B cell (primary cell): ENCODE measurements around the gene NPAS4. TPM values are rescaled to one million over a fixed set of nuclear protein-coding genes. Genes with fewer than 3 reads are reported as not detected.

Experiments used
- ATAC-seq: fragments of 200-7000 bp; cut with Tn5 transposase; one replicate; pipeline ENCODE4 v1.10.0; 2021; ENCODE audit warnings: low read depth, mild to moderate bottlenecking, moderate number of reproducible peaks, moderate library complexity
- CTCF ChIA-PET: fragments of 350-600 bp; sonication (Branson Sonifier 250); formaldehyde crosslinking; loops from one replicate; lab custom pipeline; 2021; ENCODE audit warnings: antibody characterized with exemption, inconsistent platforms; lab: Charles Lee
- POLR2A ChIA-PET: fragments of 350-600 bp; sonication (Branson Sonifier 250); formaldehyde crosslinking; loops from one replicate; lab custom pipeline; 2021; ENCODE audit warnings: antibody characterized with exemption; lab: Charles Lee
- DNase-seq: peaks from one replicate; pipeline ENCODE4 v3.0.0; 2013
- H2AFZ ChIP-seq: 2 replicates; pipeline ENCODE4 v1.6.1; 2012; ENCODE audit warnings: mild to moderate bottlenecking, low read depth, low read length; ENCODE audit not compliant: insufficient read depth, poor library complexity, severe bottlenecking
- H3K27ac ChIP-seq, 2 donors: 1 replicate in 1 of 2; 2 replicates in 1 of 2; pipeline ENCODE4 v1.5.1; 2012 to 2013; ENCODE audit warnings: low read length in 2 of 2, mild to moderate bottlenecking in 2 of 2, moderate library complexity in 1 of 2
- H3K27me3 ChIP-seq, 4 experiments: fragments of 200-600 bp in 1 of 4; sonication (generic) in 1 of 4; replicated peaks in 1 of 4; 1 replicate in 2 of 4; 2 replicates in 2 of 4; pipeline versions ENCODE4 v1.6.1 to v1.7.0; 2013 to 2016; ENCODE audit warnings: low read length in 3 of 4, mild to moderate bottlenecking in 2 of 4, mixed read lengths in 1 of 4, moderate library complexity in 1 of 4; ENCODE audit not compliant: insufficient read depth in 4 of 4, control insufficient read depth in 3 of 4; ENCODE audit errors: control extremely low read depth in 1 of 4
- H3K36me3 ChIP-seq, 2 experiments: replicated peaks in 1 of 2; 1 replicate in 1 of 2; 2 replicates in 1 of 2; pipeline versions ENCODE4 v1.6.1 to v1.7.1; 2013; ENCODE audit warnings: low read length in 1 of 2; ENCODE audit not compliant: insufficient read depth in 2 of 2, control insufficient read depth in 1 of 2; ENCODE audit errors: control extremely low read depth in 1 of 2, extremely low read depth in 1 of 2
- H3K4me1 ChIP-seq, 2 donors: fragments of 200-600 bp in 1 of 2; sonication (generic) in 1 of 2; 1 replicate in 1 of 2; 2 replicates in 1 of 2; pipeline versions ENCODE4 v1.5.1 to v1.6.1; 2013 to 2017; ENCODE audit warnings: low read length in 2 of 2; ENCODE audit not compliant: control insufficient read depth in 2 of 2, insufficient read depth in 2 of 2
- H3K4me2 ChIP-seq: replicated peaks from 2 replicates; pipeline ENCODE3; 2012; ENCODE audit warnings: mild to moderate bottlenecking, low read depth, low read length; ENCODE audit not compliant: poor library complexity, severe bottlenecking
- H3K4me3 ChIP-seq, 5 experiments: fragments of 200-600 bp in 1 of 5; sonication (generic) in 1 of 5; 1 replicate in 3 of 5; 2 replicates in 2 of 5; pipeline versions ENCODE4 v1.5.1 to v1.7.0; 2011 to 2016; ENCODE audit warnings: low read length in 4 of 5, mild to moderate bottlenecking in 4 of 5, low read depth in 2 of 5, control low read depth in 1 of 5, moderate library complexity in 1 of 5; ENCODE audit not compliant: insufficient read depth in 1 of 5; ENCODE audit errors: control extremely low read depth in 1 of 5, extremely low read depth in 1 of 5
- H3K79me2 ChIP-seq: fragments of 200-600 bp; sonication (generic); one replicate; pipeline ENCODE4 v1.6.0; 2016; ENCODE audit warnings: low read length; ENCODE audit not compliant: control insufficient read depth, insufficient read depth
- H3K9ac ChIP-seq: fragments of 200-600 bp; sonication (generic); 2 replicates; pipeline ENCODE4 v1.6.1; 2017; ENCODE audit warnings: mild to moderate bottlenecking, low read length, moderate library complexity
- H3K9me3 ChIP-seq, 3 donors: one replicate each; pipeline versions ENCODE4 v1.6.1 to v1.7.1; 2013; ENCODE audit warnings: low read length in 2 of 3; ENCODE audit not compliant: control insufficient read depth in 2 of 3, insufficient read depth in 1 of 3; ENCODE audit errors: control extremely low read depth in 1 of 3
- H4K20me1 ChIP-seq: 2 replicates; pipeline ENCODE4 v1.6.0; 2012; ENCODE audit warnings: mild to moderate bottlenecking, low read length; ENCODE audit not compliant: insufficient read depth, control insufficient read depth, poor library complexity, severe bottlenecking
- H3K27ac Mint-ChIP-seq: one replicate; pipeline ENCODE4 v1.8.0; 2021; ENCODE audit warnings: mixed read lengths
- H3K27me3 Mint-ChIP-seq: one replicate; pipeline ENCODE4 v1.8.0; 2021; ENCODE audit warnings: mixed read lengths
- H3K4me1 Mint-ChIP-seq: one replicate; pipeline ENCODE4 v1.8.0; 2021; ENCODE audit warnings: mixed read lengths
- H3K4me3 Mint-ChIP-seq: one replicate; pipeline ENCODE4 v1.8.0; 2021; ENCODE audit warnings: mixed read lengths
- H3K9me3 Mint-ChIP-seq: one replicate; pipeline ENCODE4 v1.8.0; 2022; ENCODE audit warnings: mixed read lengths; ENCODE audit not compliant: insufficient read depth
- CTCF ChIP-seq: fragments of 200-600 bp; IDR thresholded peaks from one replicate; pipeline ENCODE4 v1.8.0; 2022; ENCODE audit warnings: antibody characterized with exemption, mild to moderate bottlenecking
- EZH2 ChIP-seq: IDR thresholded peaks from 2 replicates; pipeline ENCODE4 v1.6.1; 2012; ENCODE audit warnings: borderline replicate concordance, low read depth, mild to moderate bottlenecking, moderate library complexity, low read length; ENCODE audit not compliant: insufficient read depth, poor library complexity, severe bottlenecking
- WGBS: methylation state at CpG from one replicate; pipeline ENCODE4 v1.1.5; 2013; ENCODE audit warnings: missing lambda C conversion rate; ENCODE audit not compliant: insufficient coverage; 5-methylcytosine and 5-hydroxymethylcytosine counted together
- intact Hi-C: fragments of 100-400 bp; cut with micrococcal nuclease; formaldehyde crosslinking; loops from one replicate; pipeline ENCODE4 v1.10.0; 2022
- polyA plus RNA-seq: library from polyadenylated mRNA; depleted of rRNA; stranded (reverse); fragments of >200 nt; gene quantifications from 2 replicates; pipeline ENCODE4 v1.2.3, GENCODE V29; 2012
- total RNA-seq, 2 donors: library from RNA; stranded (reverse); fragments of 120-200 nt in 1 of 2; gene quantifications; 1 replicate in 1 of 2; 2 replicates in 1 of 2; pipeline versions ENCODE4 v1.2.3 to v1.2.4, GENCODE V29; 2013 to 2022

Gene NPAS4
- total and polyA plus RNA-seq, 2 donors (not counting 1 experiment from before 2014, with no cell fraction given) = not detected

GRCh38 chr11:66409226-66409625 lies 11.6 kb upstream of the NPAS4 start:
- H3K9me3 ChIP-seq = no peaks in the 10 kb centered on the region
- peak overlapping the region; percentile 40 for H3K9ac ChIP-seq
- peaks cover 0 to 53% (median 14%) of the 10 kb centered on the region in 4 experiments for H3K27me3 ChIP-seq
- H3K27ac ChIP-seq = no peak overlapping the region
- ChIA-PET CTCF (interaction anchor here (0.6 to 7.8 kb wide), 18 partner anchors 8 to 475 kb away, joined by 3 to 92 read pairs (median 4); partner anchors contain the start of genes DPP3, MRPL11, NPAS4 and RBM4B), POLR2A (interaction anchor here (2.6 kb wide), 1 partner anchor 269 kb away, joined by 15 read pairs; the partner anchor contains the start of gene RBM4B)
- ATAC-seq (no peak), DNase-seq (no peak)
- no peak overlapping the region for H2AFZ ChIP-seq
- intact Hi-C loops = loop anchor here (2.0 kb wide), 1 partner anchor 170 kb away; no protein-coding TSS in a partner anchor
- Mint-ChIP-seq H3K27me3 (peaks cover 58% of the 10 kb centered on the region), H3K4me1 (peaks cover 4% of the 10 kb centered on the region), H3K4me3 (no peak overlapping the region), H3K9me3 (no peaks in the 10 kb centered on the region), H3K27ac (no peak overlapping the region)
- H3K4me3 ChIP-seq = peak overlapping the region in 1 of 5 experiments; percentile 57
- TF ChIP-seq CTCF = no peak
- no peaks in the 10 kb centered on the region for H4K20me1 ChIP-seq
- H3K4me1 ChIP-seq = peaks cover 5 to 6% of the 10 kb centered on the region in 2 donors
- H3K79me2 ChIP-seq = no peaks in the 10 kb centered on the region
- WGBS = 38% methylated on average over 5 of the region's 15 CpGs
- no peaks in the 10 kb centered on the region for H3K36me3 ChIP-seq
- peak overlapping the region; percentile 88 for H3K4me2 ChIP-seq

GRCh38 chr11:66410191-66410590 lies 10.6 kb upstream of the NPAS4 start:
- Mint-ChIP-seq H3K4me1 (peaks cover 4% of the 10 kb centered on the region), H3K9me3 (no peaks in the 10 kb centered on the region), H3K27ac (no peak overlapping the region), H3K27me3 (peaks cover 58% of the 10 kb centered on the region), H3K4me3 (no peak overlapping the region)
- Histone ChIP-seq H3K79me2 (no peaks in the 10 kb centered on the region), H3K4me1 (peaks cover 5 to 6% of the 10 kb centered on the region in 2 donors), H3K9ac (no peak overlapping the region), H4K20me1 (no peaks in the 10 kb centered on the region), H3K27ac (no peak overlapping the region), H3K4me3 (no peak overlapping the region), H2AFZ (no peak overlapping the region), H3K9me3 (no peaks in the 10 kb centered on the region), H3K27me3 (peaks cover 0 to 59% (median 21%) of the 10 kb centered on the region in 4 experiments), H3K36me3 (no peaks in the 10 kb centered on the region), H3K4me2 (no peak overlapping the region)
- ATAC-seq (no peak), DNase-seq (no peak)
- 81% methylated on average over 12 of the region's 12 CpGs for WGBS
- POLR2A ChIA-PET = no interaction called here
- CTCF ChIA-PET = interaction anchor here (0.7 to 7.8 kb wide), 9 partner anchors 11 to 270 kb away, joined by 3 to 92 read pairs (median 4); partner anchors contain the start of genes DPP3, MRPL11 and RBM4B
- intact Hi-C loops = no loop called here
- TF ChIP-seq CTCF (no peak), EZH2 (no peak)
